Activated T-helper 1 cell treated with anti-CD3 and anti-CD28 coated beads, Interleukin-2, amount 50 U/mL, for 16 hours (primary cell): ENCODE measurements around the gene IGFBP4.

Source experiments
- DNase-seq, 2 donors: peaks; one replicate each; pipeline ENCODE4 v3.0.0-alpha.2; 2020; ENCODE audit warnings: low read depth in 1 of 2, low spot score in 1 of 2

The IGFBP4 gene

DNA sequence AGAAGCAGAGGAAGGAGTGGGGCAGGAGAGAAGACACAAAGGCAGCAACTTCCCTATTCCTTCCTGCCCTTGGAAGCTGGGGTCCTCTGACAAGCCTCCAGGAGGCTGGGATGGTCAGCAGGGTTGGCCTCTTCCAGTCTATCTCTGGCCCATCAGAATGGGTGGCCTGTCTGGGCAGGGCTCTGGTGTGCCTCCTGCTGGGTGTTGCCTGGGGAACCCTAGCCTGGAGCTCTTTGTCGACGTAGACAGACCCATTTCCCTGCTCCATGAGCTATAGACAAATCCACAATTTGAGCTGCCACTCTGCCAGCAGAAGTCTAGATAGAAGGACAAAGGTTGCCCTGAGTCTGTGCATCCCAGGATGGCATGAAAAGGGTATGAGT is 11.4 kb downstream of the IGFBP4 start:
- no peak for DNase-seq

DNA sequence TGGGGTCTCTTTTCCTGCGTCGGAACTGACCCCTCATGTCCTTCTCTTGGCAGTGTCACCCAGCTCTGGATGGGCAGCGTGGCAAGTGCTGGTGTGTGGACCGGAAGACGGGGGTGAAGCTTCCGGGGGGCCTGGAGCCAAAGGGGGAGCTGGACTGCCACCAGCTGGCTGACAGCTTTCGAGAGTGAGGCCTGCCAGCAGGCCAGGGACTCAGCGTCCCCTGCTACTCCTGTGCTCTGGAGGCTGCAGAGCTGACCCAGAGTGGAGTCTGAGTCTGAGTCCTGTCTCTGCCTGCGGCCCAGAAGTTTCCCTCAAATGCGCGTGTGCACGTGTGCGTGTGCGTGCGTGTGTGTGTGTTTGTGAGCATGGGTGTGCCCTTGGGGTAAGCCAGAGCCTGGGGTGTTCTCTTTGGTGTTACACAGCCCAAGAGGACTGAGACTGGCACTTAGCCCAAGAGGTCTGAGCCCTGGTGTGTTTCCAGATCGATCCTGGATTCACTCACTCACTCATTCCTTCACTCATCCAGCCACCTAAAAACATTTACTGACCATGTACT is 13.2 kb downstream of the IGFBP4 start:
- no peak for DNase-seq

DNA sequence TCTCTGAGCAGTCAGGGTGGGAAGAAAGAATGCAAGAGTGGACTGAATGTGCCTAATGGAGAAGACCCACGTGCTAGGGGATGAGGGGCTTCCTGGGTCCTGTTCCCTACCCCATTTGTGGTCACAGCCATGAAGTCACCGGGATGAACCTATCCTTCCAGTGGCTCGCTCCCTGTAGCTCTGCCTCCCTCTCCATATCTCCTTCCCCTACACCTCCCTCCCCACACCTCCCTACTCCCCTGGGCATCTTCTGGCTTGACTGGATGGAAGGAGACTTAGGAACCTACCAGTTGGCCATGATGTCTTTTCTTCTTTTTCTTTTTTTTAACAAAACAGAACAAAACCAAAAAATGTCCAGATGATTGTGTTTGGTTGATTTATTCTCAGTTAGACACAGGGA is 14.1 kb downstream of the IGFBP4 start:
- no peak for DNase-seq

DNA sequence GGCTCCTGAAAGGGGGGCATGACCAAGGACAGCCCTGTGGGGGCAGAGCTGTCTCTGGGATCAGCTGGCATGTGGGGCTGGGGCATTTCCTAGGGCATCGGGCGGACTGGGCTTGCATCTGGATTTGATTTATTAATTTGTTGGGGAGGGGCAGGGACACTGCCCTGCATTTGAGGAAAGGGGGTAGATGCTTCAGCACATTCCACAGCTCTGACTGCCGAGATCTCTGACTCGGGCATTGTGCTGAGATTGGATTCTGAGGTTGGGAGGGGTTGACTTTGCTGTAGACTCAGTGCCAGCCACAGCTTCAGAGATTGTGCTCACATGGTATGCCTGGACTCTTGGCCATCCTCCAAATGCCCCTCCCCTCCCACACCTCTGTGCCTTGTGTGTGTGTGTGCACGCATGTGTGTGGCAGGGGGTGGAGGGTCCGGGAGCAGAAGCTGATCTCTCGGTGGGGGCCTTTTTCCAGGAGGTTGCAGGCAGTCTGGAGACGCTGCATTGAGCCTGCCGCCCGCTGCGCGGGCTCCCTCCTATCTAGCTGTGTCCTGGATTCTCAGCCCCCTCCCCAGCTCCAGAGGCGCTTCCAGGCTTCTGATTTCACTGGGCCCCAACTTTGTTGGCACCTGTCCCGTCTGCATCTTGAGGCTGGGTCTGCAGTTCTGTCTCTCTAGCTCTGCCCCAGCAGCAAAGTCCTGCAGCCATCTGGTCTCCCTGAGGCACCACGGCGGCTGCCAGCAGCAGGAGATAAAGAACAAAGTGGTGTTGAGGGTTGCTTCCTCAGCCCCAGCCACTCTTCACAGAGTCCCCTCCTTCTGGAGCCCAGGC is 14.9 kb downstream of the IGFBP4 start:
- no peak for DNase-seq

DNA sequence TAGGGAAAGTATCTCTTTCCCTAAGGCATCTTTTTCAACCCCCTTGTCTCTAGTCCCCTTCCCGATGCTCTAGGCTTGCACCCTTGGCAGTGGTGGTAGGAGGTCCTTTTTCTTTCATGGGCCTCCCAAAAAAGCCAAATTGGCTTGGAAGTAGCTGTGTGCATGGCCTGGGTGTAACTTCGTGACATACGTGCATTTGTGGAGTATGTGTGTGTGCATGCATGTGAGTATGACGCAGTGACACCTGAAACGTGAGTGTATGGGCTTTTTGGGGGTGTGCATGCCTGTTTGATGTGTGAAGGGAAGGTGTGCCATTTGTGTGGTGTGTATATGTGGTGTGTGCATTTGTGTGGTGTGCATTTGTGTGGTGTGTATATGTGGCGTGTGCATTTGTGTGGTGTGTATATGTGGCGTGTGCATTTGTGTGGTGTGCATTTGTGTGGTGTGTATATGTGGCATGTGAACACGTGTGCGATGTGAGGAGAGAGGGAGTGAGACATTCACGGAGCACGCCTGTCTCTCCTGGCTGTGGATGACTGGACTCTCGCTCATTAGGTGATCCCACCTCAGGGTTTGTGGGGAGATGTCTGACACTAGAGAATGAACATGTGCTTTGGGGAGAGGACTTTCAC is 15.7 kb downstream of the IGFBP4 start:
- no peak for DNase-seq

DNA sequence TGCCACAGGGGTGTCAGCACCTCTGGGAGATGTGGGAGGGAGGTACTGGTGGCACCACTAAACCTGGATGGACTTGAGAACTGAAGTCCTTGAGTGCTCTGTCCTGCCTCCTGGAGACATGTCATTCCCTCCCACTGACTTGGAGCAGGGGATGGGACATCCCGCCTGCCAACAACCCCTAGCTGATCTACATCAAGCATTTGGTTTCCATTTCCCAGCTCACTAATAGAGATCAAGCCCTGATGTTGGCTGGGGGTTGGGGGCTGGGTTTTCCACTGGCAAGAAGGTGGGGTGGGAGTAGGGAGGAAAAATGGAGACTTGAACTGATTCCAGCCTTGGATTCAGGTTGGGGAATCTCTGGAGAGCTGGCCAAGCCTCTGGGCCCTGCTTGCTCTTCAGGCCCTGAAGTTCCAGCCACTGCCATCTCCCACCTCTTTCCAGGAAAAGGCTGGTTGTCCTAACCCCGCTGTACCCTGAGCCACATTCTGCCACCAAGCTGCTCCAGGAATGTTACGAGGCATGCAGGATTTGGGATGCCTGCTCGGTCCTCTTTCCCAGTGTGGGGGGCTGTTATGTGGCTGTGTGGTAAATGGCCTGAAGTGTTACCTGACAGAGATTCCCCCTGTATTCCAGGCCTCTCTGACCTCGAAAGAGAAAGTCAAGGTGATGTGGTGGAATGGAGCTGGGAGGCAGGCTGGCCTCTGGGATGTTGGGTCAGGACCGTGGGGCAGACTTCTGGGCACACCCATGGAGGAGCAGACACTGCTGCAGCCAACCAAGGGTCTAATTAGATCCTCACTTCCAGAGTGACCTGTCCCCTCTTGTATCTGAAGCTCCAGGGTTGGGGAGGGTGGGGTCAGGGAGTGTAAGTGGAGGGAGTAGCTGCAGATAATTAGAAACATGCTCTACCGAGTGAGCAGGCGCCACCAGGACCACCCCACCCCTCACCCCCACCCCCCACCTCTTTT is 16.7 kb downstream of the IGFBP4 start:
- DNase-seq: no peak

DNA sequence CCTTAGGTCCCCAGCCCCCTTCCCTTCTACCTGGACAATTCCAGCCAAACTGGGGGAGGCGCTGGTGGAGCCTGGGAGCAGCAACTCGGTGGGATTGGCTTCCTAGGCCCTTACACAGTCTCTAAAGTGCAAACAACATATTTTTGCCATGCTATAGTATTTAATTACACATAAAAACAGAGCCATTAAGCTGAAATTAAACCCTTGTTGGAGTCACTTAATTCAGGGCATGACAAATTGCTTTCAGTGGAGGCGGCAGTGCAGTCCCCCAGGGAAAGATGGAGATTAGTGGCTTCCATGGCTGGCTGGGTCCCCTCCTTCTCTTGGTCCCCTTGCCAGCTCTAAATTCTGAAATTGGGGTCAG is 17.3 kb downstream of the IGFBP4 start:
- DNase-seq: no peak

DNA sequence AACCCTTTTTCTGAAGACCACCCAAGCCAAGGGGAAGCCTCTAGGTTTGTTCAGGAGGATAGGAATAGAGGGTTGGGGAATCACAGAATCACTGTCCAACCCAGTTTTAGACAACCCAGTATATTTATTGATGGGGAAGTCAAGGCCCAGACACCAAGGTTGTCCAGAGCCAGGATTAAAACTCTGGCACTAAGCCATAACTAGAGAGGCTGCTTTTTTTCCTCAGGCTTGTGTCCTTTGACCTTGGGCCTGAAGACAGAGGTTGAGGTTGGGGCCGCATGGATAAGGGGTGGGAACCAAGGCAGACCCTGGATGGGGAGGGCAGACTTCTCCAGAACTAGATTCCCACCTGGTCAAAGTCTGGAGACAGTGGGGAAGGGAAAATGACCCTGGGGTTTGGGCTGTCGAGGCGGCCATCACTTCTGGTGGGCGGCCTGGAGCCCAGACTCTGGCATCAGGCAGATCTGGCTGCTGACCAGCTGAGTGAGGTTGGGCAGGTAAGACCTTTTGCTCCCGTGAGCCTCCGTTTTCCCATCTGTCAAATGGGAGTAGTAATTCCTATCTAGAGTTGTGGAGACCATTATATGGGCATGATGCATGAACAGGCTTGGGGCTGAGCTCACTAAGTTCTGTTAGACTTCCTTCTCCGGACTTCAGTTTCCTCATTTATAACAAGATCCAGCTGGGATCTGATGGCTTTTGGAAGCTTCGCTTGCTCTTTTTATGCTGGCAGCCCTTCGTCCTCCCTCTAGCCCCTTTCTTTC is 17.9 kb downstream of the IGFBP4 start:
- DNase-seq: no peak

DNA sequence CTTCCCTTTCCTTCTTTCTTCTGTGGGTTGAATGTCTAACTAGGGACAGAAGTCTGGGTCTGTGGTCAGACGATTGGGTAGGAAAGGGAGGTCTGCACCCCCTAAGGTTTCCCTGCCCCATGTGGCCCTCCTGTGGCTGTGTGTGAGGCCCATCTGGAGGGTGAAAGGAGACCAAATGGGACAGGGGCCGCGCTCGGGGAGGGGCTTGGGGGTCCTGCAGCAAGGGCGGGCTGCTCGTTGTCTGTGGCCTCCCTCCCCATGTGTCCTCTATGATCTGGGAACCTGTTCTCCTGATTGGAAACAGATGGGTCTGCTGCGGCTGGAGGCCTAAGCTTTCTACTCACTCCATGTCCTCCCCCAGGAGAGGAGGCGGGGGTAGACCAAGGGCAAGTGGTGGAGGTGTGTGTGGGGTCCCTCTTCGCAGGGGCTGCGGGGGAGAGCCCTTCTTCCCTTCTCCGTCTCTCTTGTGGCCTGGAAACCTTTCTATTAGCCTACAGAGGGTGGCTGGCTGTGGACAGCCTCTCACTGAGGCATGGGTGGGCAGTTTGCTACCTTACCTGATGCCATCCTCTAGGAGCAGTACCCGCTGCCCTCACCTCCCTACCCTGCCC is 18.6 kb downstream of the IGFBP4 start:
- DNase-seq: no peak

DNA sequence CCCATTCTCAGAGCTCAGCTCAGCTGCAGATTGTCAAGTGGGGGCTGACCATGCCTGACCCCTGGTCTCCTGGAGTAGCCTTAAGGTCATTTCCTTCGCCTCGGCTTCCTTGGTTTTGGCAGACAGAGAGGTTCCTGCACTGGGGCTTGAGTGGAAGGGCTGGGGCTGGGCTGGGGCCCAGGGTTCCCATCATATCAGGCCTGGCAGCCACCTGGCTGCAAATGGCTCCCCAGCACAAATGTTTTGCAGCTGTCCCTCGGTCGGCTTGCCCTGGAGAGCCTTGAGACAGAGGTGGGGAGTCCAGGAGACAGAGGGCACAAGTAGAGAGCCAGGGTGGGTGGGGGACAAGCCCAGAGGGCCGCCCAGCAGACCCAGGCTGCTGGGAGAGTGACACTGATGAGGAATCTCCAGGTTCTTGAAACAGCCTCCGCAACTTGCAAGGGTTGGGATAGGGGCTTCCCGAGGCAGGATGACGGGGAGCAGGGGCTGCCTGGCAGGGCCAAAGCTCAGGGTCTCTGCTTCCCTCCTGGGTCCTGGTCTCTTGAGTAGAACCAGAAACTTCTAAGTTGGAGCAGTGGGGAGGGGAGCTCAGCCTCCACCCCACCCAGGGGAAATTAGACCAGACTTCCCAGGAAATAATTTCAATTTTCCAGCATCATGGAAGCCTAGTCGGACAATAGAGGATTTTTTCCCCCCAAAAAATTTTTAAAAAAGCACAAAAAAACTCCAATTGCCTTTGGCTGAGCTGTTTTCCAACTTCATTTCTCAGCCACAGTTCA is 19.3 kb downstream of the IGFBP4 start:
- DNase-seq: no peak

DNA sequence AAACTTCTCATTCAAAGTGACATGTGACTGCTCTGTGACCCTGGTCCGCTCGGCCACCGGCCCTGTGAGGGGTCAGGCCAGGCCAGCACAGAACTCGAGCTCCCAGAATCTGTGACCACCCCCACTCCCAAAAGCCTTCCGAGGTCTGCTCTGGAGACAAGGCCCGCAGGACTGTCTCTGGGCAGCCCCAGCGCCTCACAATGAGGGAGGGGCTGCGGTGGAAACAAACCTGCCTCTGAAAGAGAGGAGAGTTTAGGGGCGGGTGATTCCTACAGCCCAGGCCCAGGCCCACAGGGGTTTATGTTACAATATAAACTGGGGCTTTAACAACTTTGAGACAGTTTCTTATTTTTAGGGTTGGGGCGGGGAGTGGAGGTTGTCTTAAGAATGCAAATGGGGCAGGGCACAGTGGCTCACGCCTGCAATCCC is 19.9 kb downstream of the IGFBP4 start:
- DNase-seq: no peak

DNA sequence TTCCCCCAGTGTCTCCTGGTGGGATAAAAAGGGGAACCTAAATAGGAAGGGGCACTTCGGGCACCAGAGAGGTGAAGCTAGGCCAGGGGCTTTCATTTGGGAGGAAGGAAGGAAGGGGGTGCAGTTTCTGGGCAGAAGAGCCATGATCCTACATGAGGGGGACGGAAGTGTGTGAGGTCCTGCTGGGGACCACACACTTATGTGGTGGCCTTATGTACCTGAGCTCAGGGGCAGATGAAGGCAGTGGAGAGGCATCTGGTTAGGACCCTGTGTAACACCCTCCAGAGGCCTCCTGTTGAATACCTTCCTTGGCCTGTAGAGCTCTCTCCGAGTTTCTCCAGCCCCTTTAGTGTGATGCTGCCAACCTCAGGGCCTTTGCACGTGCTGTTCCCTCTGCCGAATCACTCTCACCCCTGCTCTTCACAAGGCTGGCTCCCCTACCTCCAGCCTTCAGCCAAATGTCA is 21.2 kb downstream of the IGFBP4 start:
- DNase-seq: no peak

DNA sequence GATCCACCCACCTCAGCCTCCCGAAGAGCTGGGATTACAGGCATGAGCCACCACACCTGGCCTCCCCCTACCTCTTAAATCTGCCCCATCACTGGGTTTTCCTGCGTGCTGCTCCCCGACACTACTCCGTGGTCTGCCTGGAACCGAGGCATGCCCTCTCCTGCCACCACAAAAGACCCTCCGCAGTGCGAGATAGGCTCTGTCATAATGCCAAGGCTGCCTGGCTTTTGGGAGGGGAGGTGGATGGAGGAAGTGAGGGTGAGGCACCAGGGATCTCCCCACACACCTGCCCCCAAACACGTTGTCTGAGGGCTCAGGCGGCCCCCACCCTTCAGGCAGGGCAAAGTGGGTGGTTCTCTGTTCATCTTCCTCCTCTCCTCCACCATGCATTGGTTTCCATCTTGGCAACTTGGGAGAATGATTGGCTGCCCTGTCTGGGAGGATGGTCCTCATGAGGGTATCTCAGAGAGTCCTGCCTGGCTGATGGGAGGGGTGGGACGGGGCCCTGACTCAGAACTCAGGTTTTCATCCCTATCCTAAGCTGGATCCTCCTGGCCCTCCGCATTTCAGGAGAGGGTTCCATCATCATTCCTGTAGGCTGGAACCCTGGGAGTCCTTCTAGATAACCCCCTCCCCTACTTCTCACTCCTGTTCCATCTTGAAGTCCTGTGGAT is 23.2 kb downstream of the IGFBP4 start:
- no peak for DNase-seq

DNA sequence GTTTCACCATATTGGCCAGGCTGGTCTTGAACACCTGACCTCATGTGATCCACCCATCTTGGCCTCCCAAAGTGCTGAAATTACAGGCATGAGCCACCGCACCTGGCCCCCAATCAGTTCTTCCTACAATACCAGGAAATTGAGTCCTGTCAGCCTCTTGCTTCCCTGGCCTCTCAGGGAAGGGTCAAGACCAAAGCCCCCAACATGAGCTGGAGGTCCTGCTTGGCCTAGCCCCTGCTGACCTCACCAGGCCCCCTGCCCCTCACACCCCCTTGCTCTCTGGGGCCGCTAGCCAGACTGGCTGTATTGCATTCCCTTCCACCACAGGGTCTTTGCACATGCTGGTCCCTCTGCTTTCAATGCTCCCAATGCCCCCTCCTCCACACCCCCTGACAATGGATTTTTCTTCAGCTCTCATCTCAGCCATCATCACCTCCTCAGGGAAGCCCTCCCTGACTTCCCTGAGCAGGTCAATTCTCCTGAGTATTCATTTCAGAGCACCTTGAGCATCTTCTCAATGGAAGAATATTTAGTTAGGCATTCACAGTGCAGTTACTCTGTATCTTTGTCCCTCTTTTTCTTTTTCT is 24.1 kb downstream of the IGFBP4 start:
- DNase-seq: no peak

DNA sequence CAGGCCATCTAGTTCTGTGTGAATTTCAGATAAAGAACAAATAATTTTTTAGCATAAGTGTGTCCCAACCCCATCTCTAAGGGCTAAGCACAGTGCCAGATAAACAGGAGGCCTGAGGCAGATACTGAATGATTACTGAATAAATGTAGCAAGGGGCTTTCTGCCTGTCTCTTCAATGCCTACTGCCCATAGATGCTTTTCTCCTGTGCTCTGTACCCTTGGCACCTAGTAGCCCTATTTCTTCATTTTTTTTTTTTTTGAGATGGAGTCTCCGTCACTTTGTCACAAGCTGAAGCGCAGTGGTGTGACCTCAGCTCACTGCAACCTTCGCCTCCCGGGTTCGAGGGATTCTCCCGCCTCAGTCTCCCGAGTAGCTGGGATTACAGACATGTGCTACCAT is 25.3 kb downstream of the IGFBP4 start:
- DNase-seq: no peak

DNA sequence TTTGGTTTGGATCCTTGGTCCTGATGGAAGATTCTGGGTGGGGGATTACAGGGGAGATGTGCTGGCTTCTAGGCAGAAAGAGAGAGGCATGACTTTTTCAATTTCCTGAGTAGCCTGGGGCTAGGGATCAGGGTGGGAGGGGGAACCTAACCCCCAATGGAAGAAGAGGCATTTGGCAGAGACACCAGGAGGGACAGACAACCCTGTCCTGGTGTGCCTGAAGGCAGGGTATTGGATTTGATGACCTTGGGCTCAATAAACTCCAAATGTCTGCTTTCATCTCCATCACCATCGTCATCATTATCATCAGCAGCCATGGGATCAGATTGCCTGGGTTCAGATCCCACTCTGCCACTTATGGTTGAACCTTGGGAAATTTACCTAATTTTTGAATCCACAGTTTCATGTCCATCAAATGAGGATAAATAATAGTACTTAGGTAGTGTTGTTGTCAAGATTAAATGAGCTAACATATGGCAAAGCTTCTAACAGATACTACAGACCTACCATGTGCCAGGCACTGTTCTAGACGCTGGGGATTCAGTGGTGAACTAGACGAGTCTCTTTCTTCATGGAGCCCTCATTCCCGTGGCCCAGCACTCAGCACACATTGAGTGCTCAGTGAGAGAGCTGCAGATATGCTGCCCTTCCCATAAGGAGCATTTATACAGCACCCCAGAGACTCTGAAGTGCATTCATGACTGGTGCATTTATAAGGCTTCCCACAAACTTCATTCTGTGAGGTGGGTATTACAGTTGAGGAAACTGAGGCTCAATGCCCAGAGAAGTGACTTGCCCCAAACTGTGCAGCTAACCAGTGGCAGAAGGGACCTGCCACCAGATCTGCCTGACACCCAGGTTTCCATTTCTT is 26.8 kb downstream of the IGFBP4 start:
- DNase-seq: no peak
